ENCODE data around the gene PADI6.

DNA sequence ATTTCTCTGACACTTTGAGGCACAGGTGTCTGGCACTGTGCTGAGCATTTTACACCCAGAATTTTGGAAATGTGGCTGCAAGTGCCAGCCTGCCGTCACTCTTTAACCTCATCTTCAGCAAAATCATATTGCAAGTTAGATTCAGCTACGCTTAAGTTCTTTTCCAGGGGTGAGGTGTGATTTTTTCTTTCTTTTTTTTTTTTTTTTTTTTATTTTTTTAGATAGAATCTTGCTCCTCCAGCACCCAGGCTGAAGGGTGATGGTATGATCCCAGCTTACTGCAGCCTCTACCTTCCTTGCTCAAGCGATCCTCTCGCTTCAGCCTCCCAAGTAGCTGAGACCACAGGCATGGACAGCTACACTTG is 70.0 kb downstream of the PADI6 start:
- TF ChIP-seq CTCF (IDR thresholded peaks at IDR 0.05; ENCODE audit: low read depth, low read length) = no peak
- no peak for TF ChIP-seq EZH2phosphoT487 (IDR thresholded peaks at IDR 0.05; ENCODE audit: low read depth)

Data from OCI-LY3 (cell line).